Measurements from ENCODE around the gene SMIM43. TPM values are rescaled to one million over a fixed set of nuclear protein-coding genes. Genes with fewer than 3 reads are reported as not detected.
A peak's percentile ranks its signal among the peaks of the same experiment; 100 is the strongest.
"Not testable (repeated sequence)": the region's sequence is repeated elsewhere in the genome, so short reads cannot be mapped to it uniquely, and the experiment has no call there.

Gene SMIM43
- polyA plus RNA-seq, 4 donors, result 0.53 to 1.4 (median 0.69) TPM

- DNase-seq (ENCODE audit: low read depth in 4 of 4, low spot score in 3 of 4), result peak; percentile 27 to 60 (median 45)
Observed at GRCh38 chr4:121738780-121739535, 26.0 kb downstream of the SMIM43 start.

- no peak for DNase-seq (ENCODE audit: low read depth in 4 of 4, low spot score in 3 of 4)
Observed at GRCh38 chr4:121737846-121738554, 27.0 kb downstream of the SMIM43 start.

GRCh38 chr4:121736735-121737351 lies 28.1 kb downstream of the SMIM43 start:
- DNase-seq (ENCODE audit: low read depth in 4 of 4, low spot score in 3 of 4), result no peak

- no peak for DNase-seq (ENCODE audit: low read depth in 4 of 4, low spot score in 3 of 4)
Observed at GRCh38 chr4:121734571-121734970, 30.4 kb downstream of the SMIM43 start.

- no peak for DNase-seq (ENCODE audit: low read depth in 4 of 4, low spot score in 3 of 4)
Observed at GRCh38 chr4:121733942-121734341, 31.0 kb downstream of the SMIM43 start.

- DNase-seq (ENCODE audit: low read depth in 4 of 4, low spot score in 3 of 4), result not testable (repeated sequence)
Observed at GRCh38 chr4:121729753-121730152, 35.2 kb downstream of the SMIM43 start.

GRCh38 chr4:121728798-121729226 lies 36.2 kb downstream of the SMIM43 start:
- no peak for DNase-seq (ENCODE audit: low read depth in 4 of 4, low spot score in 3 of 4)

GRCh38 chr4:121728066-121728465 lies 36.9 kb downstream of the SMIM43 start:
- no peak for DNase-seq (ENCODE audit: low read depth in 4 of 4, low spot score in 3 of 4)

GRCh38 chr4:121726642-121727268 lies 38.2 kb downstream of the SMIM43 start:
- DNase-seq (ENCODE audit: low read depth in 4 of 4, low spot score in 3 of 4), result peak in 1 of 4 donors; percentile 28

- no peak for DNase-seq (ENCODE audit: low read depth in 4 of 4, low spot score in 3 of 4)
Observed at GRCh38 chr4:121724671-121725070, 40.3 kb downstream of the SMIM43 start.

GRCh38 chr4:121721700-121722099 lies 43.3 kb downstream of the SMIM43 start:
- DNase-seq (ENCODE audit: low read depth in 4 of 4, low spot score in 3 of 4), result no peak

GRCh38 chr4:121720109-121720508 lies 44.9 kb downstream of the SMIM43 start:
- no peak for DNase-seq (ENCODE audit: low read depth in 4 of 4, low spot score in 3 of 4)

- no peak for DNase-seq (ENCODE audit: low read depth in 4 of 4, low spot score in 3 of 4)
Observed at GRCh38 chr4:121717680-121718237, 47.2 kb downstream of the SMIM43 start.

- DNase-seq (ENCODE audit: low read depth in 4 of 4, low spot score in 3 of 4), result no peak
Observed at GRCh38 chr4:121714548-121714947, 50.4 kb downstream of the SMIM43 start.

GRCh38 chr4:121712783-121713182 lies 52.2 kb downstream of the SMIM43 start:
- no peak for DNase-seq (ENCODE audit: low read depth in 4 of 4, low spot score in 3 of 4)

GRCh38 chr4:121712001-121712651 lies 52.8 kb downstream of the SMIM43 start:
- no peak for DNase-seq (ENCODE audit: low read depth in 4 of 4, low spot score in 3 of 4)

- DNase-seq (ENCODE audit: low read depth in 4 of 4, low spot score in 3 of 4), result peak in 3 of 4 donors; percentile 38 to 41 (median 40)
Observed at GRCh38 chr4:121711263-121712000, 53.5 kb downstream of the SMIM43 start.

GRCh38 chr4:121709766-121710405 lies 55.1 kb downstream of the SMIM43 start:
- DNase-seq (ENCODE audit: low read depth in 4 of 4, low spot score in 3 of 4), result no peak

Data from right renal pelvis (tissue), 4 donors.